DND-41 (cell line): ENCODE data around the gene OTUD7B.

Source experiments
- ATAC-seq: fragments of 200-7000 bp; cut with Tn5 transposase; 3 replicates; pipeline ENCODE4 v1.9.1; 2021; ENCODE audit warnings: low read depth; ENCODE audit not compliant: insufficient read depth
- DNase-seq: peaks from one replicate; pipeline ENCODE4 v3.0.0-alpha.2; 2020
- H2AFZ ChIP-seq: 2 replicates; pipeline ENCODE4 v1.6.0; 2012; ENCODE audit warnings: low read depth, low read length
- H3K27ac ChIP-seq: 2 replicates; pipeline ENCODE4 v1.5.1; 2012; ENCODE audit warnings: low read length, inconsistent platforms
- H3K27me3 ChIP-seq: fragments of 200-600 bp; sonication (generic); 2 replicates; pipeline ENCODE4 v1.6.0; 2012; ENCODE audit warnings: low read length, mild to moderate bottlenecking, inconsistent platforms; ENCODE audit not compliant: insufficient read depth, poor library complexity
- H3K36me3 ChIP-seq: 2 replicates; pipeline ENCODE4 v1.5.1; 2012; ENCODE audit warnings: low read length, inconsistent platforms; ENCODE audit not compliant: insufficient read depth
- H3K4me1 ChIP-seq: 2 replicates; pipeline ENCODE4 v1.5.1; 2012; ENCODE audit warnings: mild to moderate bottlenecking, low read length; ENCODE audit not compliant: insufficient read depth
- H3K4me2 ChIP-seq: 2 replicates; pipeline ENCODE4 v1.6.0; 2012; ENCODE audit warnings: mild to moderate bottlenecking, moderate library complexity, low read length, inconsistent platforms; ENCODE audit not compliant: insufficient read depth
- H3K4me3 ChIP-seq, 2 experiments: fragments of 200-600 bp in 1 of 2; shearing (Covaris generic) in 1 of 2; 2 replicates each; pipeline ENCODE4 v1.5.1; 2012 to 2016; ENCODE audit warnings: inconsistent platforms in 2 of 2, low read length in 2 of 2, mild to moderate bottlenecking in 2 of 2, low read depth in 1 of 2, moderate library complexity in 1 of 2
- H3K79me2 ChIP-seq: 2 replicates; pipeline ENCODE4 v1.6.0; 2012; ENCODE audit warnings: low read length, inconsistent platforms; ENCODE audit not compliant: insufficient read depth
- H3K9ac ChIP-seq: 2 replicates; pipeline ENCODE4 v1.6.0; 2012; ENCODE audit warnings: low read depth, mild to moderate bottlenecking, inconsistent platforms, low read length, moderate library complexity
- H3K9me3 ChIP-seq: 2 replicates; pipeline ENCODE4 v1.5.1; 2012; ENCODE audit warnings: low read length, moderate library complexity, mild to moderate bottlenecking, inconsistent platforms; ENCODE audit not compliant: insufficient read depth, severe bottlenecking
- H4K20me1 ChIP-seq: 2 replicates; pipeline ENCODE4 v1.6.0; 2012; ENCODE audit warnings: low read length; ENCODE audit not compliant: insufficient read depth
- CTCF ChIP-seq: IDR thresholded peaks from 2 replicates; pipeline ENCODE4 v1.5.1; 2012; ENCODE audit warnings: borderline replicate concordance, low read length, moderate library complexity, mild to moderate bottlenecking; ENCODE audit not compliant: poor library complexity, severe bottlenecking; ENCODE audit errors: extremely low read depth
- EZH2 ChIP-seq: IDR thresholded peaks from 3 replicates; pipeline ENCODE4 v1.6.1; 2012; ENCODE audit warnings: borderline replicate concordance, low read depth, mild to moderate bottlenecking, moderate library complexity, low read length, inconsistent platforms; ENCODE audit not compliant: severe bottlenecking

Gene OTUD7B

GRCh38 chr1:149916898-149917252 lies 93.7 kb downstream of the OTUD7B start:
- H3K27me3 ChIP-seq = no peaks in the 10 kb centered on the region
- peaks cover 34% of the 10 kb centered on the region for H3K79me2 ChIP-seq
- no peaks in the 10 kb centered on the region for H4K20me1 ChIP-seq
- DNase-seq = no peak
- peak overlapping the region; percentile 67 to 82; a peak in 3 of 4 replicates for H3K4me3 ChIP-seq
- H3K4me1 ChIP-seq = peaks cover 39% of the 10 kb centered on the region
- ATAC-seq = no peak
- peak overlapping the region; percentile 82 for H3K27ac ChIP-seq
- H3K9ac ChIP-seq = peak overlapping the region; percentile 79
- no peaks in the 10 kb centered on the region for H3K9me3 ChIP-seq
- TF ChIP-seq CTCF = no peak
- no peak for TF ChIP-seq EZH2
- peaks cover 24% of the 10 kb centered on the region for H3K36me3 ChIP-seq
- peak overlapping the region; percentile 74 for H3K4me2 ChIP-seq
- H2AFZ ChIP-seq = peak overlapping the region; percentile 85; the same call in 1 of the 2 replicates

- Histone ChIP-seq H3K9ac (peak overlapping the region; percentile 79), H3K36me3 (peaks cover 27% of the 10 kb centered on the region), H3K9me3 (no peaks in the 10 kb centered on the region), H3K4me2 (peak overlapping the region; percentile 74), H3K4me1 (peaks cover 39% of the 10 kb centered on the region), H3K4me3 (peak overlapping the region; percentile 67 to 82; a peak in 3 of 4 replicates), H3K27me3 (no peaks in the 10 kb centered on the region), H3K79me2 (peaks cover 34% of the 10 kb centered on the region), H2AFZ (peak overlapping the region; percentile 85; the same call in 1 of the 2 replicates), H4K20me1 (no peaks in the 10 kb centered on the region), H3K27ac (peak overlapping the region; percentile 82)
- TF ChIP-seq EZH2 = no peak
- ATAC-seq (peak; percentile 10; the same call in 1 of the 3 replicates), DNase-seq (peak; percentile 29)
Observed at GRCh38 chr1:149916193-149916897, 94.2 kb downstream of the OTUD7B start.

- no peaks in the 10 kb centered on the region for H3K27me3 ChIP-seq
- H3K4me2 ChIP-seq = peak overlapping the region; percentile 74
- H3K9me3 ChIP-seq = no peaks in the 10 kb centered on the region
- H3K36me3 ChIP-seq = peaks cover 32% of the 10 kb centered on the region
- H3K4me1 ChIP-seq = peaks cover 39% of the 10 kb centered on the region
- ATAC-seq (no peak), DNase-seq (peak; percentile 15)
- no peaks in the 10 kb centered on the region for H4K20me1 ChIP-seq
- H2AFZ ChIP-seq = no peak overlapping the region
- H3K27ac ChIP-seq = peak overlapping the region; percentile 82
- TF ChIP-seq CTCF (no peak), EZH2 (no peak)
- peak overlapping the region in 1 of 2 experiments; percentile 82; a peak in 2 of 4 replicates for H3K4me3 ChIP-seq
- H3K9ac ChIP-seq = peak overlapping the region; percentile 79
- peaks cover 34% of the 10 kb centered on the region for H3K79me2 ChIP-seq
Observed at GRCh38 chr1:149915429-149916192, 94.9 kb downstream of the OTUD7B start.

- Histone ChIP-seq H3K4me1 (peaks cover 39% of the 10 kb centered on the region), H2AFZ (no peak overlapping the region), H3K4me2 (peak overlapping the region; percentile 7; the same call in 1 of the 2 replicates), H3K9ac (no peak overlapping the region), H3K36me3 (peaks cover 43% of the 10 kb centered on the region), H3K79me2 (peaks cover 34% of the 10 kb centered on the region), H3K27ac (peak overlapping the region; percentile 53), H3K27me3 (no peaks in the 10 kb centered on the region), H3K4me3 (no peak overlapping the region), H3K9me3 (no peaks in the 10 kb centered on the region), H4K20me1 (no peaks in the 10 kb centered on the region)
- TF ChIP-seq CTCF = no peak
- no peak for TF ChIP-seq EZH2
- DNase-seq (no peak), ATAC-seq (no peak)
Observed at GRCh38 chr1:149914545-149914944, 96.0 kb downstream of the OTUD7B start.
